HepG2 (cell line): Measurements from ENCODE around the gene ZNF367. TPM values are rescaled to one million over a fixed set of nuclear protein-coding genes. Genes with fewer than 3 reads are reported as not detected.

Experiments
- BCL3 ChIP-seq: sonication (generic); formaldehyde crosslinking; IDR thresholded peaks from 2 replicates; pipeline ENCODE4 v1.5.1; 2020; ENCODE audit warnings: mild to moderate bottlenecking, missing genetic modification reagents, moderate library complexity
- CCAR2 ChIP-seq: fragments of 200-400 bp; formaldehyde crosslinking; optimal IDR thresholded peaks from 2 replicates; pipeline ENCODE3; 2018; ENCODE audit warnings: low read depth, mild to moderate bottlenecking, low read length, moderate library complexity
- HNRNPUL1 ChIP-seq: fragments of 200-400 bp; formaldehyde crosslinking; IDR thresholded peaks from 2 replicates; pipeline ENCODE4 v1.6.1; 2017; ENCODE audit warnings: low read depth, mild to moderate bottlenecking, low read length, moderate library complexity
- MXD3 ChIP-seq: IDR thresholded peaks from 2 replicates; pipeline ENCODE4 v1.6.1; 2016; ENCODE audit warnings: mild to moderate bottlenecking, missing biosample characterization, missing genetic modification reagents
- POGZ ChIP-seq: sonication (generic); formaldehyde crosslinking; IDR thresholded peaks from 2 replicates; pipeline ENCODE4 v1.4.0; 2020; ENCODE audit warnings: mild to moderate bottlenecking, missing genetic modification reagents
- ZBTB10 ChIP-seq: sonication (generic); formaldehyde crosslinking; IDR thresholded peaks from 2 replicates; pipeline ENCODE4 v1.4.0; 2020; ENCODE audit warnings: missing genetic modification reagents, borderline replicate concordance
- ZBTB33 ChIP-seq: sonication (generic); formaldehyde crosslinking; IDR thresholded peaks from 2 replicates; pipeline ENCODE4 v1.4.0; 2020; ENCODE audit warnings: missing genetic modification reagents
- ZMYM4 ChIP-seq: sonication (generic); formaldehyde crosslinking; IDR thresholded peaks from 2 replicates; pipeline ENCODE4 v1.8.1; 2023; ENCODE audit warnings: mild to moderate bottlenecking, missing genetic modification reagents
- ZNF441 ChIP-seq: sonication (generic); formaldehyde crosslinking; IDR thresholded peaks from 2 replicates; pipeline ENCODE4 v1.7.0; 2021; ENCODE audit warnings: missing genetic modification reagents, borderline replicate concordance
- ZNF484 ChIP-seq: sonication (generic); formaldehyde crosslinking; IDR thresholded peaks from 2 replicates; pipeline ENCODE4 v1.5.1; 2020; ENCODE audit warnings: mild to moderate bottlenecking, low read depth, missing genetic modification reagents, borderline replicate concordance
- polyA plus RNA-seq, 8 experiments: library from polyadenylated mRNA; depleted of rRNA in 3 of 8; stranded (reverse) in 7 of 8; unstranded in 1 of 8; fragments of >200 nt; fragmentation: Illumina TruSeq in 4 of 8; extraction: Trizol in 4 of 8; gene quantifications; 2 replicates each; pipeline versions ENCODE4 v1.2.1 to v1.2.3, GENCODE V29; 2011 to 2016; ENCODE audit warnings: low read depth in 4 of 8, missing spikeins in 1 of 8, mixed read lengths in 1 of 8; ENCODE audit not compliant: insufficient read depth in 1 of 8
- total RNA-seq, 5 experiments: library from RNA; depleted of rRNA; stranded (reverse); fragments of >200 nt; fragmentation: Illumina TruSeq; extraction: Trizol; gene quantifications; 2 replicates each; pipeline ENCODE4 v1.2.3, GENCODE V29; 2016; ENCODE audit warnings: low read depth in 1 of 5

Gene ZNF367
- total and polyA plus RNA-seq, 2 of the 13 experiments (the other 11 are each of a cell fraction or from before 2014, with no cell fraction given): 2.9 to 7.7 TPM

- peak; percentile 86 for TF ChIP-seq ZBTB33 (CRISPR knock-in tag)
- no peak for TF ChIP-seq POGZ (CRISPR knock-in tag)
- TF ChIP-seq ZMYM4: no peak
- no peak for TF ChIP-seq MXD3
- no peak for TF ChIP-seq ZNF484 (CRISPR knock-in tag)
- no peak for TF ChIP-seq CCAR2
- TF ChIP-seq HNRNPUL1: no peak
- TF ChIP-seq BCL3 (CRISPR knock-in tag): no peak
- no peak for TF ChIP-seq ZNF441 (CRISPR knock-in tag)
- TF ChIP-seq ZBTB10 (CRISPR knock-in tag): no peak
These were observed 30.0 kb downstream of the ZNF367 start (continued) for GRCh38 chr9:96388144-96388543.
